HG03558 (cell line): ENCODE measurements around the gene FAM240A.

Experiments
- ATAC-seq: cut with Tn5 transposase; IDR thresholded peaks from one replicate; pipeline ENCODE4 v1.9.1; 2021; ENCODE audit warnings: moderate number of reproducible peaks; ENCODE audit not compliant: unreplicated experiment; ENCODE audit errors: extremely low read depth

The FAM240A gene

GRCh38 chr3:46670891-46671427 lies 58.6 kb downstream of the FAM240A start:
- ATAC-seq: no peak

GRCh38 chr3:46671541-46672348 lies 59.4 kb downstream of the FAM240A start:
- no peak for ATAC-seq

- no peak for ATAC-seq
Measured at GRCh38 chr3:46672349-46672695, 60.0 kb downstream of the FAM240A start.

DNA sequence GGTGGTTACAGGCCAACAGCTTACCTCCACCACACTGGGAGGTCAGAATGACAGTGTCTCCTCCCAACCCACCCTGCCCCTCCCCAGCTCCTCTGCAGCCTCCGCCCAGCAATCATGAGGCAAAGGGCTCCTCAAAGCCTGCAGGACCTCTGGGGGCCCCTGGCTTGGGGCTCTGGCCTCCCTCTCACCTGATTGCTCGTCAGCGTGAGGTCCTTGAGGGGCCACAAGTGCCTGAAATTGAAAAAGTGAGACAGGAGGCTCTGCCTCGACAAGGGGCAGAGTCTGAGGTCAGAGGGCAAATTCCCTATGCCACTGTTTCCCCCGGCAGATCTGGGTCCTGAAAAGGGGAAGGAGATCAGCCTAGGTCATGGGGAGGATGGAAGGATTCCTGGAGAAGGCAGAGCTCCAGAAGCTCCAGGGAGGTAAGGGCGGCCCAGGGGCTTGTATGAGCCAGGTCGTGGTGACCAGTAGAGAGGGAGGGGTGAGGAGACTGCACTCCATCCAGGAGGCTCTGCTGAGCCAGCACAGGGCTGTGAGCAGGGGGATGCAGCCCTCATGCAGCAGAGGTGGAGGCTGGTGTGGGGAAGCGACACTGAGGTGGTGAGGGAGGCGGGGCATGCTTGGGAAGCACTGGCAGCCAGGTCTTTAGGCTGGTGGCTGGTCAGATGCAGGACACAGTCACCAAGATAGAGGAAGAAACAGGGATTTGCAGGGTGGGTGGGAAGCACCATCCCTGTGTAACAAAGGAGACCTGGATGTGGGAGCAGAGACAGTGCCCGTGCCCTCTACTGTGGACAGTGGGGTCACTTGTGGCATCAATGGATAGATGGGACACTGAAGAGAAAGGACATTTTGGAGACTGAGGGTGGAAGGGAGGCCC lies 61.1 kb downstream of the FAM240A start:
- ATAC-seq: no peak

GRCh38 chr3:46674031-46674845 lies 61.9 kb downstream of the FAM240A start:
- no peak for ATAC-seq

GRCh38 chr3:46675426-46675825 lies 63.1 kb downstream of the FAM240A start:
- ATAC-seq: no peak
